ENCODE data around the gene TMPO.

Gene TMPO

GRCh38 chr12:98579835-98580234 is 64.4 kb downstream of the TMPO start:
- no peak overlapping the region for H2AFZ ChIP-seq (ENCODE audit: low read depth)
- no peaks in the 10 kb centered on the region for H3K36me3 ChIP-seq (ENCODE audit: insufficient read depth)
- no peak overlapping the region for H3K4me2 ChIP-seq
- no peak overlapping the region for H3K4me3 ChIP-seq (IDR thresholded peaks at IDR 0.05; ENCODE audit: insufficient read depth, low read depth, low read length)
- H3K4me1 ChIP-seq (ENCODE audit: low read depth, poor library complexity, severe bottlenecking), result peaks cover 6% of the 10 kb centered on the region
- no peak overlapping the region for H3K9ac ChIP-seq
- H3K27ac ChIP-seq, result no peak overlapping the region
- no peaks in the 10 kb centered on the region for H3K27me3 ChIP-seq (ENCODE audit: insufficient read depth, low read depth)
- no peaks in the 10 kb centered on the region for H3K79me2 ChIP-seq (ENCODE audit: insufficient read depth, low read depth)
- TF ChIP-seq CTCF (conservative IDR thresholded peaks at IDR 0.05; ENCODE audit: low read depth, low read length), result no peak
- no peaks in the 10 kb centered on the region for H4K20me1 ChIP-seq (ENCODE audit: insufficient read depth)

DNA sequence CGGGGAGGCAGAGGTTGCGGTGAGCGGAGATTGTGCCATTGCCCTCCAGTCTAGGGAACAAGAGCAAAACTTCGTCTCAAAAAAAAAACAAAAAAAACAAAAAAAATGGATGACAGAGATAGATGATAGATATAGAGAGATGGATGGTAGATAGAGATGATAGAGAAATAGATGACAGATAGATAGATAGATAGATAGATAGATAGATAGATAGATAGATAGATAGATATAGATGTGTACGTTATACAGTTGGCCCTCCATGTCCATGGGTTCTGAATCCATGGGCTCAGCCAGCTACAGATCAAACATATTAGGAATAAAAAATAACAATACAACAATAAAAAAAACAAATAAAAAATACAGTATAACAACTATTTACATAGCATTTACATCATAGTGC is 65.3 kb downstream of the TMPO start:
- H3K4me1 ChIP-seq (ENCODE audit: low read depth, poor library complexity, severe bottlenecking), result peaks cover 6% of the 10 kb centered on the region
- H2AFZ ChIP-seq (ENCODE audit: low read depth), result no peak overlapping the region
- H3K4me2 ChIP-seq, result no peak overlapping the region
- H3K27me3 ChIP-seq (ENCODE audit: insufficient read depth, low read depth), result no peaks in the 10 kb centered on the region
- no peaks in the 10 kb centered on the region for H3K36me3 ChIP-seq (ENCODE audit: insufficient read depth)
- H3K4me3 ChIP-seq (IDR thresholded peaks at IDR 0.05; ENCODE audit: insufficient read depth, low read depth, low read length), result no peak overlapping the region
- no peaks in the 10 kb centered on the region for H3K79me2 ChIP-seq (ENCODE audit: insufficient read depth, low read depth)
- no peak overlapping the region for H3K9ac ChIP-seq
- no peak overlapping the region for H3K27ac ChIP-seq
- no peak for TF ChIP-seq CTCF (conservative IDR thresholded peaks at IDR 0.05; ENCODE audit: low read depth, low read length)
- H4K20me1 ChIP-seq (ENCODE audit: insufficient read depth), result no peaks in the 10 kb centered on the region

DNA sequence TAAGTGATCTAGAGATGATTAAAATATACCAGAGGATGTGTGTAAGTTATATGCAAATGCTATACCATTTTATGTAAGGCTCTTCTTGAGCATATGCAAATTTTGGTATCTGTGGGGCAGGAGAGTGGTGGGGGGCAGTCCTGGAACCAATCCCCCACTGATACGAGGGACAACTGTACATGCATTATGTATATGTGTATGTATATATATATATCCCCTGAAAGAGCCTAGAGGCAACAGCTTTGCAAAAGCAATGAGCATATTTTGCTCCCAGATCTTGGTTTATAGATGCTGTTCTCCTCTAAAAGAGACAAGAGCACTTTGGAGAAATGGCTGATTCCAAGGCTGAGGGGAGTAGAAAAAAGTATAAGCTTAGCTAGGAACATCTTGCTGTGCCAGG is 65.7 kb downstream of the TMPO start:
- Histone ChIP-seq H3K27ac (no peak overlapping the region), H3K79me2 (ENCODE audit: insufficient read depth, low read depth) (no peaks in the 10 kb centered on the region), H3K4me3 (IDR thresholded peaks at IDR 0.05; ENCODE audit: insufficient read depth, low read depth, low read length) (no peak overlapping the region), H2AFZ (ENCODE audit: low read depth) (no peak overlapping the region), H4K20me1 (ENCODE audit: insufficient read depth) (no peaks in the 10 kb centered on the region), H3K27me3 (ENCODE audit: insufficient read depth, low read depth) (no peaks in the 10 kb centered on the region), H3K9ac (no peak overlapping the region), H3K36me3 (ENCODE audit: insufficient read depth) (no peaks in the 10 kb centered on the region), H3K4me1 (ENCODE audit: low read depth, poor library complexity, severe bottlenecking) (peaks cover 6% of the 10 kb centered on the region), H3K4me2 (no peak overlapping the region)
- TF ChIP-seq CTCF (conservative IDR thresholded peaks at IDR 0.05; ENCODE audit: low read depth, low read length), result no peak

- H3K9ac ChIP-seq, result no peak overlapping the region
- H3K27ac ChIP-seq, result no peak overlapping the region
- H3K4me1 ChIP-seq (ENCODE audit: low read depth, poor library complexity, severe bottlenecking), result peaks cover 6% of the 10 kb centered on the region
- H3K27me3 ChIP-seq (ENCODE audit: insufficient read depth, low read depth), result no peaks in the 10 kb centered on the region
- no peak overlapping the region for H2AFZ ChIP-seq (ENCODE audit: low read depth)
- no peaks in the 10 kb centered on the region for H3K79me2 ChIP-seq (ENCODE audit: insufficient read depth, low read depth)
- no peaks in the 10 kb centered on the region for H3K36me3 ChIP-seq (ENCODE audit: insufficient read depth)
- H3K4me2 ChIP-seq, result no peak overlapping the region
- H4K20me1 ChIP-seq (ENCODE audit: insufficient read depth), result no peaks in the 10 kb centered on the region
- H3K4me3 ChIP-seq (IDR thresholded peaks at IDR 0.05; ENCODE audit: insufficient read depth, low read depth, low read length), result no peak overlapping the region
- TF ChIP-seq CTCF (conservative IDR thresholded peaks at IDR 0.05; ENCODE audit: low read depth, low read length), result no peak
Observed at GRCh38 chr12:98582093-98582492, 66.7 kb downstream of the TMPO start.

DNA sequence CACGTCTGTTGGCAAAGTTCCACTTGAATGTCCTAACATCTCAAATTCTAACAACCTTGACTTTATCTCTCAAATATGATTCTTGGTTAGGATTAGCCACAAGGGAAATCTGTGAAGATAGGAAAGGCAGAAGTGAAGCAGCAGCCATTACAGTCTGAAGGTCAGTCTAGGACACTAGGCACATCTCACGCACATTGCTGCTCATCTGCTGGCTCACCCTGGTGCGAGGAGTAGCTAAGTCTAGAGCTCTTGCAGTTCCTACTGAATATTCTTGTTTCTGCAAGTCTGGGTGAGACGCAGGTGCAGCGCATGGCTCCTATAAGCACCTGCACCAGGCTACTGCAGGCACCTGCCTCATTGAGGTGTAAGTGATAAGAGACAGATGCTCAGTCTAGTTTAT is 71.7 kb downstream of the TMPO start:
- no peak for TF ChIP-seq CTCF (conservative IDR thresholded peaks at IDR 0.05; ENCODE audit: low read depth, low read length)
- H3K36me3 ChIP-seq (ENCODE audit: insufficient read depth), result no peaks in the 10 kb centered on the region
- H4K20me1 ChIP-seq (ENCODE audit: insufficient read depth), result no peaks in the 10 kb centered on the region
- no peaks in the 10 kb centered on the region for H3K27me3 ChIP-seq (ENCODE audit: insufficient read depth, low read depth)
- H3K4me1 ChIP-seq (ENCODE audit: low read depth, poor library complexity, severe bottlenecking), result no peaks in the 10 kb centered on the region
- no peak overlapping the region for H3K9ac ChIP-seq
- H3K4me3 ChIP-seq (IDR thresholded peaks at IDR 0.05; ENCODE audit: insufficient read depth, low read depth, low read length), result no peak overlapping the region
- H3K79me2 ChIP-seq (ENCODE audit: insufficient read depth, low read depth), result no peaks in the 10 kb centered on the region
- H3K4me2 ChIP-seq, result no peak overlapping the region
- H3K27ac ChIP-seq, result no peak overlapping the region
- no peak overlapping the region for H2AFZ ChIP-seq (ENCODE audit: low read depth)

Data from KMS-11 (cell line).